DND-41 (cell line): ENCODE data around the gene NRG3.
A peak's percentile ranks its signal among the peaks of the same experiment; 100 is the strongest.

Source experiments
- ATAC-seq: fragments of 200-7000 bp; cut with Tn5 transposase; 3 replicates; pipeline ENCODE4 v1.9.1; 2021; ENCODE audit warnings: low read depth; ENCODE audit not compliant: insufficient read depth
- DNase-seq: peaks from one replicate; pipeline ENCODE4 v3.0.0-alpha.2; 2020
- H2AFZ ChIP-seq: 2 replicates; pipeline ENCODE4 v1.6.0; 2012; ENCODE audit warnings: low read depth, low read length
- H3K27ac ChIP-seq: 2 replicates; pipeline ENCODE4 v1.5.1; 2012; ENCODE audit warnings: low read length, inconsistent platforms
- H3K27me3 ChIP-seq: fragments of 200-600 bp; sonication (generic); 2 replicates; pipeline ENCODE4 v1.6.0; 2012; ENCODE audit warnings: low read length, mild to moderate bottlenecking, inconsistent platforms; ENCODE audit not compliant: insufficient read depth, poor library complexity
- H3K36me3 ChIP-seq: 2 replicates; pipeline ENCODE4 v1.5.1; 2012; ENCODE audit warnings: low read length, inconsistent platforms; ENCODE audit not compliant: insufficient read depth
- H3K4me1 ChIP-seq: 2 replicates; pipeline ENCODE4 v1.5.1; 2012; ENCODE audit warnings: mild to moderate bottlenecking, low read length; ENCODE audit not compliant: insufficient read depth
- H3K4me2 ChIP-seq: 2 replicates; pipeline ENCODE4 v1.6.0; 2012; ENCODE audit warnings: mild to moderate bottlenecking, moderate library complexity, low read length, inconsistent platforms; ENCODE audit not compliant: insufficient read depth
- H3K4me3 ChIP-seq, 2 experiments: fragments of 200-600 bp in 1 of 2; shearing (Covaris generic) in 1 of 2; 2 replicates each; pipeline ENCODE4 v1.5.1; 2012 to 2016; ENCODE audit warnings: inconsistent platforms in 2 of 2, low read length in 2 of 2, mild to moderate bottlenecking in 2 of 2, low read depth in 1 of 2, moderate library complexity in 1 of 2
- H3K79me2 ChIP-seq: 2 replicates; pipeline ENCODE4 v1.6.0; 2012; ENCODE audit warnings: low read length, inconsistent platforms; ENCODE audit not compliant: insufficient read depth
- H3K9ac ChIP-seq: 2 replicates; pipeline ENCODE4 v1.6.0; 2012; ENCODE audit warnings: low read depth, mild to moderate bottlenecking, inconsistent platforms, low read length, moderate library complexity
- H3K9me3 ChIP-seq: 2 replicates; pipeline ENCODE4 v1.5.1; 2012; ENCODE audit warnings: low read length, moderate library complexity, mild to moderate bottlenecking, inconsistent platforms; ENCODE audit not compliant: insufficient read depth, severe bottlenecking
- H4K20me1 ChIP-seq: 2 replicates; pipeline ENCODE4 v1.6.0; 2012; ENCODE audit warnings: low read length; ENCODE audit not compliant: insufficient read depth
- CTCF ChIP-seq: IDR thresholded peaks from 2 replicates; pipeline ENCODE4 v1.5.1; 2012; ENCODE audit warnings: borderline replicate concordance, low read length, moderate library complexity, mild to moderate bottlenecking; ENCODE audit not compliant: poor library complexity, severe bottlenecking; ENCODE audit errors: extremely low read depth
- EZH2 ChIP-seq: IDR thresholded peaks from 3 replicates; pipeline ENCODE4 v1.6.1; 2012; ENCODE audit warnings: borderline replicate concordance, low read depth, mild to moderate bottlenecking, moderate library complexity, low read length, inconsistent platforms; ENCODE audit not compliant: severe bottlenecking

NRG3 gene

GRCh38 chr10:82762641-82763040 is 887.6 kb downstream of the NRG3 start:
- no peak for DNase-seq
- TF ChIP-seq CTCF (no peak), EZH2 (no peak)
- no peaks in the 10 kb centered on the region for H3K9me3 ChIP-seq
- H3K9ac ChIP-seq: no peak overlapping the region
- no peak overlapping the region for H3K27ac ChIP-seq
- no peak overlapping the region for H2AFZ ChIP-seq
- no peak for ATAC-seq
- H3K36me3 ChIP-seq: no peaks in the 10 kb centered on the region
- H4K20me1 ChIP-seq: no peaks in the 10 kb centered on the region
- no peak overlapping the region for H3K4me2 ChIP-seq
- no peaks in the 10 kb centered on the region for H3K4me1 ChIP-seq
- no peak overlapping the region for H3K4me3 ChIP-seq
- H3K79me2 ChIP-seq: no peaks in the 10 kb centered on the region
- H3K27me3 ChIP-seq: no peaks in the 10 kb centered on the region

- Histone ChIP-seq H3K79me2 (no peaks in the 10 kb centered on the region), H3K4me2 (no peak overlapping the region), H3K9me3 (no peaks in the 10 kb centered on the region), H3K9ac (no peak overlapping the region), H4K20me1 (no peaks in the 10 kb centered on the region), H3K27me3 (no peaks in the 10 kb centered on the region), H3K36me3 (no peaks in the 10 kb centered on the region), H3K4me3 (no peak overlapping the region), H3K27ac (no peak overlapping the region), H3K4me1 (no peaks in the 10 kb centered on the region), H2AFZ (no peak overlapping the region)
- ATAC-seq: no peak
- TF ChIP-seq CTCF (no peak), EZH2 (no peak)
- no peak for DNase-seq
These were observed 893.0 kb downstream of the NRG3 start for GRCh38 chr10:82768040-82768439.

- H3K27me3 ChIP-seq: no peaks in the 10 kb centered on the region
- no peak overlapping the region for H2AFZ ChIP-seq
- H3K27ac ChIP-seq: no peak overlapping the region
- no peak overlapping the region for H3K9ac ChIP-seq
- DNase-seq (no peak), ATAC-seq (no peak)
- no peaks in the 10 kb centered on the region for H3K79me2 ChIP-seq
- H3K4me2 ChIP-seq: no peak overlapping the region
- H3K9me3 ChIP-seq: no peaks in the 10 kb centered on the region
- H3K4me3 ChIP-seq: no peak overlapping the region
- no peaks in the 10 kb centered on the region for H3K36me3 ChIP-seq
- TF ChIP-seq EZH2: no peak
- TF ChIP-seq CTCF: no peak
- H4K20me1 ChIP-seq: no peaks in the 10 kb centered on the region
- no peaks in the 10 kb centered on the region for H3K4me1 ChIP-seq
These were observed 903.9 kb downstream of the NRG3 start for GRCh38 chr10:82778908-82779307.

- no peaks in the 10 kb centered on the region for H3K9me3 ChIP-seq
- H3K4me3 ChIP-seq: no peak overlapping the region
- no peaks in the 10 kb centered on the region for H3K79me2 ChIP-seq
- no peak overlapping the region for H3K4me2 ChIP-seq
- no peaks in the 10 kb centered on the region for H4K20me1 ChIP-seq
- DNase-seq (no peak), ATAC-seq (no peak)
- no peak overlapping the region for H3K27ac ChIP-seq
- H3K9ac ChIP-seq: no peak overlapping the region
- peak; percentile 36 for TF ChIP-seq CTCF
- TF ChIP-seq EZH2: no peak
- no peaks in the 10 kb centered on the region for H3K27me3 ChIP-seq
- H2AFZ ChIP-seq: no peak overlapping the region
- H3K36me3 ChIP-seq: no peaks in the 10 kb centered on the region
- no peaks in the 10 kb centered on the region for H3K4me1 ChIP-seq
These were observed 921.5 kb downstream of the NRG3 start for GRCh38 chr10:82796510-82796909.
